Type B pancreatic cell (in vitro differentiated cells): ENCODE results near the gene SVIL. TPM values are rescaled to one million over a fixed set of nuclear protein-coding genes. Genes with fewer than 3 reads are reported as not detected.
"Not testable (repeated sequence)": the region's sequence is repeated elsewhere in the genome, so short reads cannot be mapped to it uniquely, and the experiment has no call there.

Experiments used
- DNase-seq: peaks from one replicate; pipeline ENCODE4 v3.0.0; 2021; ENCODE audit warnings: mixed read lengths; ENCODE audit not compliant: unreplicated experiment; ENCODE audit errors: extremely low spot score
- H3K27ac Mint-ChIP-seq: 2 replicates; pipeline ENCODE4 v1.8.0; 2021; ENCODE audit warnings: mild to moderate bottlenecking, mixed read lengths
- H3K27me3 Mint-ChIP-seq: 2 replicates; pipeline ENCODE4 v1.8.0; 2021; ENCODE audit warnings: mixed read lengths
- H3K36me3 Mint-ChIP-seq: 2 replicates; pipeline ENCODE4 v1.8.0; 2021; ENCODE audit warnings: mixed read lengths
- H3K4me1 Mint-ChIP-seq: one replicate; pipeline ENCODE4 v1.8.0; 2021; ENCODE audit warnings: mixed read lengths; ENCODE audit not compliant: unreplicated experiment
- H3K4me3 Mint-ChIP-seq: 2 replicates; pipeline ENCODE4 v1.8.0; 2021; ENCODE audit warnings: mild to moderate bottlenecking, mixed read lengths
- H3K9me3 Mint-ChIP-seq: 2 replicates; pipeline ENCODE4 v1.8.0; 2021; ENCODE audit warnings: mixed read lengths
- total RNA-seq: library from RNA; stranded (reverse); gene quantifications from 2 replicates; pipeline ENCODE4 v1.2.1, GENCODE V29; 2021; ENCODE audit warnings: low replicate concordance
- TF ChIP-seq, protein P1 (sequence below): fragments of 200-600 bp; sonication (generic); conservative IDR thresholded peaks from 2 replicates; pipeline ENCODE4 v1.5.0; 2021; ENCODE audit warnings: antibody characterized with exemption, mild to moderate bottlenecking

SVIL gene
- total RNA-seq, 1 donor from 2014 or later: 171 TPM

DNA sequence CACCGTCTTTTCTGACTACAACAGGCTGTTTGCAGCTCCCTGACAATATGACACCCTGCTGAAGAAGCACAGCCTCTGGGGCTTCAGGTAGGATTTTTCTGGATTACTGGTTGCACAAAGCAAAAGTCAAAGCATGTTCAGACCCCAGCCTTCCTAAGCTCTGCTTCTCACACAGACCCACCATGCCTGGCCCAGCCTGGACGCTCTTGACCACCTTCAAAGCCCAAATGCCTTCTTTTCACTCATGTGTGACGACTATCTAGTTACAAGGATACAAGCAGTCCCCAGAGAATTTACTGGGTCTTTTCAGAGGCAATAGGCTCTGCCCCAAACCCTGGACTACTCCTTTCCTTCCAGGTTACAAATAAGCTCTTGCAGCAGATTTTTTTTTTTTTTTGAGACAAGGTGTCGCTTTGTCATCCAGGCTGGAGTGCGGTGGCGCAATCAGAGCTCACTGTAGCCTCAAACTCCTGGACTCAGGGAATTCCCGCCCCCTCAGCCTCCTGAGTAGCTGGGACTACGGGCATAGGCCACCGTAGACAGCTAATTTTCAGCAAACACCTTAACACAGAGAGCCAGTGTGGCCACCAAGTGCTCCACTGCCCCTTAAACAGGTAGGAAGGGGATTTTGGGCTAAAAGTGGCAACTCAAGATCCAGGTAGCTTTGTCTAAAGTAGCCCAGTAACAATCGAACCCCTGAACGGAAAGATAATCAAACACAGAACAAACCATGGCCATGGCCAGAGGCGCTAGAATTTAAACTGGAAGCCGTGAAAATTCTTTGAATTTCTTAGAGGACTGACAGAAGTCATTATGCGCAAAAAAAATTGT, 16.2 kb downstream of the SVIL start:
- Mint-ChIP-seq H3K9me3 (no peaks in the 10 kb centered on the region), H3K4me1 (peaks cover 52% of the 10 kb centered on the region), H3K4me3 (peak overlapping the region; percentile 50), H3K27me3 (no peaks in the 10 kb centered on the region), H3K36me3 (peaks cover 30% of the 10 kb centered on the region), H3K27ac (peak overlapping the region; percentile 86)
- TF ChIP-seq, protein P1, sequence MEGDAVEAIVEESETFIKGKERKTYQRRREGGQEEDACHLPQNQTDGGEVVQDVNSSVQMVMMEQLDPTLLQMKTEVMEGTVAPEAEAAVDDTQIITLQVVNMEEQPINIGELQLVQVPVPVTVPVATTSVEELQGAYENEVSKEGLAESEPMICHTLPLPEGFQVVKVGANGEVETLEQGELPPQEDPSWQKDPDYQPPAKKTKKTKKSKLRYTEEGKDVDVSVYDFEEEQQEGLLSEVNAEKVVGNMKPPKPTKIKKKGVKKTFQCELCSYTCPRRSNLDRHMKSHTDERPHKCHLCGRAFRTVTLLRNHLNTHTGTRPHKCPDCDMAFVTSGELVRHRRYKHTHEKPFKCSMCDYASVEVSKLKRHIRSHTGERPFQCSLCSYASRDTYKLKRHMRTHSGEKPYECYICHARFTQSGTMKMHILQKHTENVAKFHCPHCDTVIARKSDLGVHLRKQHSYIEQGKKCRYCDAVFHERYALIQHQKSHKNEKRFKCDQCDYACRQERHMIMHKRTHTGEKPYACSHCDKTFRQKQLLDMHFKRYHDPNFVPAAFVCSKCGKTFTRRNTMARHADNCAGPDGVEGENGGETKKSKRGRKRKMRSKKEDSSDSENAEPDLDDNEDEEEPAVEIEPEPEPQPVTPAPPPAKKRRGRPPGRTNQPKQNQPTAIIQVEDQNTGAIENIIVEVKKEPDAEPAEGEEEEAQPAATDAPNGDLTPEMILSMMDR: no peak
- DNase-seq: peak; percentile 40

DNA sequence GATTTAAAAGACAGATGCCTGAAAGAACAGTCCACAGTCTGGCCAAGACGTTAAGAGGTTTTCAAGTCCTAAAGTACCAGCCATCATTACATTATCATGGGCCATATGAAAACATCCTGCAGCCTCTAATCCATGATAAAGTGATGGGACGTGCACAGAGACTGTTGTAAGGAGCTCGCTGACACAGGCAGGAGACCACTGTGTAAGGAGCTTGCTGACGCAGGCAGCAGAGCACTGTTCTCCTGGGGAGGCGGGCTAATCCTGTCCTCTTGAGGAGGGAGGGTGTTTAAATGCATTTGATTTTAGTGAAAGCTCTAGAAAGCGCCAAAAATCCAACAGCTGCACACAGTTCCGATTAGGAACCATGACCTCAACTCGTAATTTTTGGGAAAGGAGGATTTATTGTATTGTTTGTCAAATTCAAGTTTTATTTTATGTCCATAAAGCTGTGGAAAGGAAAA, 16.9 kb downstream of the SVIL start:
- TF ChIP-seq, protein P1: no peak
- Mint-ChIP-seq H3K27me3 (no peaks in the 10 kb centered on the region), H3K36me3 (peaks cover 32% of the 10 kb centered on the region), H3K9me3 (no peaks in the 10 kb centered on the region), H3K4me3 (peak overlapping the region; percentile 34), H3K4me1 (peaks cover 46% of the 10 kb centered on the region), H3K27ac (peak overlapping the region; percentile 33)
- no peak for DNase-seq

DNA sequence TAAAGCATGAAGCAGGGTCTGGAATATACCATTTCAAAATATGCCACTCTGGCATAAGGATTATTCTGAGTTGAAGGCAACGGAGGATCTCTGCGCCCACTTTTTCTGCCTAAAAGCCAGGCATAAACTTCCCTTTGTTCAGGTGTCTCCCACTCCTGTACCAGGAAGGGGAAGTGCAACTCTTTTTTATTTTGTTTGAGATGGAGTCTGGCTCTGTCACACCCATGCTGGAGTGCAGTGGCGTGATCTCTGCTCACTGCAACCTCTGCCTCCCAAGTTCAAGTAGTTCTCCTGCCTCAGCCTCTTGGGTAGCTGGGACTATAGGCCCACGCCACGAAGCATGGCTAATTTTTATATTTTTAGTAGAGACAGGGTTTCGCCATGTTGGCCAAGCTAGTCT, 18.2 kb downstream of the SVIL start:
- no peak overlapping the region for H3K4me3 Mint-ChIP-seq
- peaks cover 43% of the 10 kb centered on the region for H3K4me1 Mint-ChIP-seq
- no peaks in the 10 kb centered on the region for H3K27me3 Mint-ChIP-seq
- no peaks in the 10 kb centered on the region for H3K9me3 Mint-ChIP-seq
- no peak for DNase-seq
- TF ChIP-seq, protein P1: no peak
- peak overlapping the region; percentile 10 for H3K27ac Mint-ChIP-seq
- H3K36me3 Mint-ChIP-seq: peaks cover 33% of the 10 kb centered on the region

DNA sequence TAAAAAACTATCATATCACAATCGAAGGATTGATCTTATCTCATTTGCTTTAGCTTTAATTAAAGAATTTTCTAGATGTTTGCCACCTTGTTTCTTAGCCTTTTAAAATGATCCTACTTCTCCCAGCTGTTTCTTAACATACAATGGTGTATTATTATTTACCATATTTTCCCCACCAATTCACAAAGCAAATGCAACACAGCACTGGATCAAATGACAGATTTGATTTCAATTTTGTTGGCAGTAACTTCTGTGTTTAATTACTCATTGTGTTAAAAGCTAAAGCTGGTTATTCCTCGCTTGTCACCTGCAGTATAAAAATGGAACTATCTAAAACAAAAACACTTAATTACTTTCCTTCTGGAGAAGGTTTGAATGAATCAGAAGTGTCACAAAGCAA, 19.6 kb downstream of the SVIL start:
- Mint-ChIP-seq H3K36me3 (peaks cover 39% of the 10 kb centered on the region), H3K4me3 (no peak overlapping the region), H3K27ac (peak overlapping the region; percentile 20), H3K4me1 (peaks cover 47% of the 10 kb centered on the region), H3K9me3 (no peaks in the 10 kb centered on the region), H3K27me3 (no peaks in the 10 kb centered on the region)
- TF ChIP-seq, protein P1: no peak
- DNase-seq: no peak

DNA sequence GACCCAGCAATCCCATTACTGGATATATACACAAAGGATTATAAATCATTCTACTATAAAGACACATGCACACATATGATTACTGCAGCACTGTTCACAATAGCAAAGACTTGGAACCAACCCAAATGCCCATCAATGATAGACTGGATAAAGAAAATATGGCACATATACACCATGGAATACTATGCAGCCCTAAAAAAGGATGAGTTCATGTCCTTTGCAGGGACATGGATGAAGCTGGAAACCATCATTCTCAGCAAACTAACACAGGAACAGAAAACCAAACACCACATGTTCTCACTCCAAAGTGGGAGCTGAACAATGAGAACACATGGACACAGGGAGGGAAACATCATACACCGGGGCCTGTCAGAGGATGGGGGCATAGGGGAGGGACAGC, 20.5 kb downstream of the SVIL start:
- H3K27ac Mint-ChIP-seq, H3K4me3 Mint-ChIP-seq, DNase-seq, H3K9me3 Mint-ChIP-seq, H3K27me3 Mint-ChIP-seq: not testable (repeated sequence)
- Mint-ChIP-seq H3K4me1 (peaks cover 47% of the 10 kb centered on the region), H3K36me3 (peaks cover 39% of the 10 kb centered on the region)

DNA sequence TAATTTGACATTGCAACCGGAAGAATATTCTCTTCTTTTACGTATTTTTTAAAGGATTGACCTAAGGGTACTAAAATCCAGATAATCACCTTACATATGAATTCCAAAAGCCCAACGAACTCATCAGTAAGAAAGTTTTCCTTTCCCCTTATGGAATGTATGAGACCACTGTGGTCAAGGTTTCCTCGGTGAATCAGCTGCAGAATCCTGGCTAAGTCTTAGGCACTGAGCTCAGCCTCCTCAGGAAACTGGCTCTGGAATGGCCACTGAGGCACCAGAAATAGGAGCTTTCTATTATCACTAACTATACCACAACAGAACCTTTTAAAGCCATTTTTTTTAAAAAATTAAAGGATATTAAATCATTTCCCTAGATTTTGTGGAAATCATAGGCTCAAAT, 21.0 kb downstream of the SVIL start:
- Mint-ChIP-seq H3K4me3 (no peak overlapping the region), H3K9me3 (no peaks in the 10 kb centered on the region), H3K27ac (no peak overlapping the region), H3K4me1 (peaks cover 42% of the 10 kb centered on the region), H3K36me3 (peaks cover 39% of the 10 kb centered on the region), H3K27me3 (no peaks in the 10 kb centered on the region)
- TF ChIP-seq, protein P1: no peak
- DNase-seq: no peak
